ENCODE data around the gene CCL13. TPM values are rescaled to one million over a fixed set of nuclear protein-coding genes. Genes with fewer than 3 reads are reported as not detected.
A peak's percentile ranks its signal among the peaks of the same experiment; 100 is the strongest.

Gene CCL13
- total and polyA plus RNA-seq, 12 donors: 0.17 to 17.6 (median 2.0) TPM

DNA sequence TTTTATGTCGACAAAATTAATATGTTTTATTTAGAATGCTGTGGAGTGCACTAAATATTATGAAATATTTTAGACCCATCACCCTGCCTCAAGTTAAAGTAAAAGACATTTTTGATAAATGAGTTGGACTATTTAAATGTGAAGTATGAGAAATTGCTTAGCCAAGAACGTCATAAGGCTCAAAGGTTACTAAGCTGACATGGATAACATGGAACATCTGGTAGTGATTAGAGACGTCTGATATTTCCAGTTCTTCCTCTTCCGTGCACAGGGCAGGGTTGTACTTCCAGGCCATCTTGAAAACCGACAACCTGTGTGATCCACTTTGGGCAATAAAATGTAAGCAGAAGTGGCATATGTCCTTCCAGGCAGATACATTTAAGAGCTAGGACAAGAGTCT is 44.2 kb upstream of the CCL13 start:
- no peak for DNase-seq
- intact Hi-C loops (cut with DNase I): no loop called here
- Histone ChIP-seq H3K4me3 (no peak overlapping the region), H3K9me3 (replicated peaks in 1 of 3) (no peaks in the 10 kb centered on the region), H3K27ac (peak overlapping the region in 3 of 5 donors; percentile 47 to 81 (median 61)), H3K36me3 (replicated peaks in 1 of 2) (no peaks in the 10 kb centered on the region), H3K4me1 (replicated peaks in 1 of 2) (peaks cover 0 to 10% of the 10 kb centered on the region in 2 donors), H3K27me3 (no peaks in the 10 kb centered on the region)
- no peak for TF ChIP-seq POLR2A (IDR thresholded peaks at IDR 0.05)
- TF ChIP-seq, protein P1, sequence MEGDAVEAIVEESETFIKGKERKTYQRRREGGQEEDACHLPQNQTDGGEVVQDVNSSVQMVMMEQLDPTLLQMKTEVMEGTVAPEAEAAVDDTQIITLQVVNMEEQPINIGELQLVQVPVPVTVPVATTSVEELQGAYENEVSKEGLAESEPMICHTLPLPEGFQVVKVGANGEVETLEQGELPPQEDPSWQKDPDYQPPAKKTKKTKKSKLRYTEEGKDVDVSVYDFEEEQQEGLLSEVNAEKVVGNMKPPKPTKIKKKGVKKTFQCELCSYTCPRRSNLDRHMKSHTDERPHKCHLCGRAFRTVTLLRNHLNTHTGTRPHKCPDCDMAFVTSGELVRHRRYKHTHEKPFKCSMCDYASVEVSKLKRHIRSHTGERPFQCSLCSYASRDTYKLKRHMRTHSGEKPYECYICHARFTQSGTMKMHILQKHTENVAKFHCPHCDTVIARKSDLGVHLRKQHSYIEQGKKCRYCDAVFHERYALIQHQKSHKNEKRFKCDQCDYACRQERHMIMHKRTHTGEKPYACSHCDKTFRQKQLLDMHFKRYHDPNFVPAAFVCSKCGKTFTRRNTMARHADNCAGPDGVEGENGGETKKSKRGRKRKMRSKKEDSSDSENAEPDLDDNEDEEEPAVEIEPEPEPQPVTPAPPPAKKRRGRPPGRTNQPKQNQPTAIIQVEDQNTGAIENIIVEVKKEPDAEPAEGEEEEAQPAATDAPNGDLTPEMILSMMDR (IDR thresholded peaks at IDR 0.05): no peak
- 29 to 43% (median 35%) methylated on average over 5 of the region's 5 CpGs for WGBS, 4 donors

DNA sequence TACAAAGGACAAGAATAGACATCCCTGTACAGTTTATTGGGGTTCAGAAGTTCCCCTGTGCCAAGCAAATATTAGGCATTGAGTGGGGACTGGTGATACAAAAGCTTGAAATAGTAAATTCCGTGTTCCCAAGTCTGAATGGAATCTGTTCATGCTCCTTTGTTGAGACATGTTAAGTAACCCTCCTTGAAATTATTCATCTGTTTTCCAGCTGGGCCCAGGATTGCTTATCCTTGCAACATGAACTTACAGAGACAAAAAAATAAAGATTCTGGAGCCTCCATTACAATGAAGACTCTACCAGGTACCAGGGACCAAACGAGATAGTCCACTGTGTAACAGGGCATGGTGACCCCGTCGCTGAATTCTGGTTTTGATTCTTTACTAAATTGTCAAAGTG is 43.1 kb upstream of the CCL13 start:
- no peaks in the 10 kb centered on the region for H3K36me3 ChIP-seq (replicated peaks in 1 of 2)
- DNase-seq: no peak
- H3K4me1 ChIP-seq (replicated peaks in 1 of 2): peaks cover 0 to 10% of the 10 kb centered on the region in 2 donors
- 74 to 79% (median 78%) methylated on average over 4 of the region's 4 CpGs for WGBS, 4 donors
- no peaks in the 10 kb centered on the region for H3K9me3 ChIP-seq (replicated peaks in 1 of 3)
- H3K27me3 ChIP-seq: no peaks in the 10 kb centered on the region
- H3K4me3 ChIP-seq: no peak overlapping the region
- H3K27ac ChIP-seq: peak overlapping the region in 3 of 5 donors; percentile 47 to 81 (median 61)
- TF ChIP-seq POLR2A (IDR thresholded peaks at IDR 0.05): no peak
- TF ChIP-seq, protein P1 (IDR thresholded peaks at IDR 0.05): no peak
- intact Hi-C loops (cut with DNase I): no loop called here

DNA sequence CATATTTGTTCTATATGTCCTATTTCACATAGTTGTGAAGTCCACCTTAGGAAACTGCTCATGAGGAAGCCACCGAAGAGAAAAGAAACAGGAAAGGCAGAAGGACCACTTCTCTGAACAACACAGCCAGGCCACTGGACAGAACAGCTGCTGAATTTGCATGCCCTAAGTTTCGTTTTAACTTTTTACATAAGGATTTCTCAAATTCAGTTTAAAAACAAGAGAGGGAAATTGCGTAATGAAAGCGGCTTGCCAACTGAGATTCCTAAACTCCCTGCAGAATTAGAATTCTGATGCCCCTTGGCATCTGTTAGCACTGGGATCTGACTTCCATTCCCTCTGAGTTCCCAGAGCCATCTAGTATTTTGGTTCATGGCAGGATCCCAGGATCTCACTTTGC is 42.0 kb upstream of the CCL13 start:
- peak in 6 of 7 donors; percentile 18 to 65 (median 34) for DNase-seq
- peaks cover 0 to 12% of the 10 kb centered on the region in 2 donors for H3K4me1 ChIP-seq (replicated peaks in 1 of 2)
- TF ChIP-seq, protein P1 (IDR thresholded peaks at IDR 0.05): no peak
- no peak for TF ChIP-seq POLR2A (IDR thresholded peaks at IDR 0.05)
- no peak overlapping the region for H3K4me3 ChIP-seq
- no peaks in the 10 kb centered on the region for H3K36me3 ChIP-seq (replicated peaks in 1 of 2)
- no peaks in the 10 kb centered on the region for H3K9me3 ChIP-seq (replicated peaks in 1 of 3)
- intact Hi-C loops (cut with DNase I): no loop called here
- H3K27me3 ChIP-seq: no peaks in the 10 kb centered on the region
- WGBS, 4 donors: 24 to 44% (median 38%) methylated on average over 4 of the region's 4 CpGs
- peak overlapping the region in 3 of 5 donors; percentile 36 to 81 (median 36) for H3K27ac ChIP-seq

DNA sequence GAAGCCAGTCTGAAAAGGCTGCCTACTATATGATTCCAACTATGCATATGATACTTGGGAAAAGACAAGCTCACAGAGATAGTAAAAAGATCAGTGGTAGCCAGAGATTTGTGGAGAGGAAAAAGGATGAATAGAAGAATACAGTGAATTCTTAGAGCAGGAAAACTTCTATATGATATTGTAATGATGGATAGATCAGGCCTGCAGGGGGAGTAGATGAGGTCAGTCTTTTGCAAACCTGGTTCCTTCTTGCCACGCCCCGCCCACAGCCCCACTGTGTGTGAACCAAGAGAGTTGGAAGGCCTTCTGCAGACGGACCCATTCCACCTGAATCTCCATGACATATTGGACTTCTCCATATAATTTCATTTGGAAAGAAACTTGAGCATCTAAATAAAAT is 37.8 kb upstream of the CCL13 start:
- DNase-seq: no peak
- no peaks in the 10 kb centered on the region for H3K27me3 ChIP-seq
- no peak for TF ChIP-seq POLR2A (IDR thresholded peaks at IDR 0.05)
- intact Hi-C loops (cut with DNase I): loop anchor here in 1 of 2 donors (5.0 kb wide), 1 partner anchor 66 kb away; no protein-coding TSS in a partner anchor
- WGBS, 4 donors: 43 to 79% (median 65%) methylated on average over 3 of the region's 3 CpGs
- peak overlapping the region in 2 of 5 donors; percentile 48 to 52 for H3K27ac ChIP-seq
- no peak overlapping the region for H3K4me3 ChIP-seq
- peaks cover 0 to 17% of the 10 kb centered on the region in 2 donors for H3K4me1 ChIP-seq (replicated peaks in 1 of 2)
- H3K9me3 ChIP-seq (replicated peaks in 1 of 3): no peaks in the 10 kb centered on the region
- no peaks in the 10 kb centered on the region for H3K36me3 ChIP-seq (replicated peaks in 1 of 2)

DNA sequence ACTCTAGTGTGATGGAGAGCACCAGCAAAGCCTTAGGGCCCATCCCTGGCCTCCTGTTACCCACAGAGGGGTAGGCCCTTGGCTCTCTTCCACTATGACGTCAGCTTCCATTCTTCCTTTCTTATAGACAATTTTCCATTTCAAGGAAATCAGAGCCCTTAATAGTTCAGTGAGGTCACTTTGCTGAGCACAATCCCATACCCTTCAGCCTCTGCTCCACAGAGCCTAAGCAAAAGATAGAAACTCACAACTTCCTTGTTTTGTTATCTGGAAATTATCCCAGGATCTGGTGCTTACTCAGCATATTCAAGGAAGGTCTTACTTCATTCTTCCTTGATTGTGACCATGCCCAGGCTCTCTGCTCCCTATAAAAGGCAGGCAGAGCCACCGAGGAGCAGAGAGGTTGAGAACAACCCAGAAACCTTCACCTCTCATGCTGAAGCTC is 37.2 kb upstream of the CCL13 start, which contains the start of gene CCL8:
Gene CCL8, plus strand, starts transcription at position 397 of the 445 bp plus-strand sequence. CDS start 67 bp downstream, outside the sequence.
- Histone ChIP-seq H3K4me1 (replicated peaks in 1 of 2) (peaks cover 0 to 12% of the 10 kb centered on the region in 2 donors), H3K36me3 (replicated peaks in 1 of 2) (no peaks in the 10 kb centered on the region), H3K4me3 (no peak within 1 kb of the TSS), H3K27me3 (no peaks in the 10 kb centered on the region), H3K9me3 (replicated peaks in 1 of 3) (no peaks in the 10 kb centered on the region), H3K27ac (peak within 1 kb of the TSS in 3 of 5 donors; percentile 35 to 52 (median 48))
- intact Hi-C loops (cut with DNase I): loop anchor here in 1 of 2 donors (5.0 kb wide), 1 partner anchor 67 kb away; no protein-coding TSS in a partner anchor
- DNase-seq: peak in 1 of 7 donors; percentile 49
- TF ChIP-seq, protein P1 (IDR thresholded peaks at IDR 0.05): no peak
- TF ChIP-seq POLR2A (IDR thresholded peaks at IDR 0.05): no peak
- WGBS, 4 donors: 14 to 46% (median 35%) methylated on average over 2 of the region's 2 CpGs

Measured in adrenal gland (tissue), 12 donors.